NOMO-1 (cell line): ENCODE results near the gene KLF13.
A peak's percentile ranks its signal among the peaks of the same experiment; 100 is the strongest.

Experiments
- DNase-seq, 2 experiments: peaks; one replicate each; lab custom pipeline; 2025; ENCODE audit not compliant: unreplicated experiment in 2 of 2; lab: John Stamatoyannopoulos, UW

The KLF13 gene

DNA sequence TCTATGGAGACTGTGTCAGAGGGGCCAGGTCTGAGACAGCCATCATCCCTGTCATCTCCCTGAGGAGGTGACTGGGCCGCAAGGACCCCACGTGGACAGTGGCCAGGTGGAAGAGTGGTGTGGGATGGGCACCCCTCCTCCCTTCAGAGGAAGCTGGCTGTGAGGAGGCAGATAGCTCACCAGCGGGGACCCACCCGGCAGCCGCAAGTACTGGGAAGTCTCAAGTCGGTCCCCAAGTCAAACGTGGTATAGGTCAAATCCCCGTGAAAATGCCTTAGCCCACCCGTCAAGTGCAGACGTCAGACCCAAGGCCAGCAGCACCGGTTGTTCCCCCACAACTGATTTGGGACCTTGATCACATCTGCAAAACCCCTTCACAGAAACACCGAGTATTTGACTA, 12.3 kb upstream of the KLF13 start:
- no peak for DNase-seq

- no peak for DNase-seq
Measured at GRCh38 chr15:31316135-31316795, 10.4 kb upstream of the KLF13 start.

DNA sequence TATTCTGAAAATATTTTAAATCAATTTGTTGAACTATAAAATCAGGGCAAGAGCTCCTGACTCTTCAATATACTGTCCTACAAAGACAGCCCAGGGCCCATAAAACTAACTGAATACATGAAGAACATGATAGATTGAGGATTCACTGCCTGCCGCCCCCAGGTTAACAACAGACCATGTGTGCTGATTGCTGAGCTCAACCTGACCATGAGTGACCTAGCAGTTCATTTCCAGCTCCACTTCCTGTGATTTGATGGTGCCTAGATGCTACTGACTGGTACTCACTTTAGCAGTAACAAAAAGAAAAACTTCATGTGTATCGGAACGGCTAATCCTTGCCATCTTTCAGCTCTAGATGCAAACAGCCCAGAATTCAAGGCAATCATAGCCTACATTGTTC, 9.6 kb upstream of the KLF13 start:
- no peak for DNase-seq

DNA sequence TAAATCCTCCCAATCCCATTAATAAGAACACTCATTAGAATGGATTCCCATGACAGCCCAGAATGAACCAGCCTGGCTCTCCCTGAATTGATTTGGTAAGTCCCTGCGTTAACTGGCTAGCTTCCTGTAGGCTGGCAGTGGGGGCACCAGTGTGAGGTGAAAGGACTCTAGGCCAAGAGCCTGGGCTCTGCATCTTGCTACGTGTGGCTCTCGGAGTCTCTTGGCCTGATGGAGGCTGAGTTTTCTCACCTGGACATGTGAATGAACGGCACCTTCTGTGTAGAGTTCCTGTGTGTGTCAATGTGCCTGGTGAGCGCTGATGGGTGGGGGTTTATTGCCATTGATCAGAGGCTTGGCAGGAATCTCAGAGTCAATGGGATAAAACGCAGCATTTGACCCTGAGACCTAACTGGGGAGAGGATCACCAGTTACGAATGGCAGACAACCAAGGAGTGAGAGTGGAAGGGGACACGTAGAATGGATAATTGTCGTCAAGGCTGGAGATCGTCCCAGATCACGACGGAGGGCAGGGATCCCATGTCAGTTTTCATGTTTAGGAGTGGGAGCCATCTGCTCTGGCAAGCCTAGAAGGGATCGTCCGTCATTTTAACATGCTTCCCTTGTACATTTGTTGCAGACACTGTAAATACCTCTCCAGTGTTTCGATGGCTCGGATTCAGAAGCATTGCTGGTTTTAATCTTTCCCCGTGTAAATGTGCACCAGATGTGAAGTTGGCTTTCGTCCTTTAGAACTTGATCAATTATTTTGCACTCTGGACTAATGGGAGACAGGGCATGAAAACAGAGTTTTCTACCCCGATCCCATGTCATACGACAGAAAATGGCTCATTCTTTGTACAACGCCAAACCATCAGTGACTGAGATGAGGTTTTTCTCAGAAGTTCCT, 9.0 kb upstream of the KLF13 start:
- no peak for DNase-seq

GRCh38 chr15:31318429-31318828, 8.2 kb upstream of the KLF13 start:
- no peak for DNase-seq

- peak in 1 of 2 experiments; percentile 10 for DNase-seq
Measured at GRCh38 chr15:31320022-31320421, 6.6 kb upstream of the KLF13 start.

- DNase-seq: no peak
Measured at GRCh38 chr15:31321418-31321817, 5.2 kb upstream of the KLF13 start.

DNA sequence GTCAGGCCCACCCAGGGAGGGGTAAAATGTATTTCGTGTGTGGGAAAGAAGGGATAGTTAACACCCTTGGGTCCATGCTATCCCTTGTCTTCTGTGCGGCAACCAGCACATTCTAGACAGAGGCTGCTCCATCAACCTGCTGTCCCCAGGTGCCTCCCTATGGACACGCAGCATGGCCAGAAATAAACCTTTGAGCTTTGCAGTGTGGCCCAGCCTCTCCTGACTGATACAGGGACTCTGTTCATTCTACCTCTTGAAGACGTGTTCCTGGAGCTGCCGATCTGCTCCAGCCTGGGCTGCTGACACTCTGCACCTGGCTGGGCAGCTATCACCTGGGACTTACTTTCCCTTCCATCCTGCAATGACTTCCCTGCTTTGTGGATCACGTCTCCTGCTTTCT, 4.1 kb upstream of the KLF13 start:
- DNase-seq: no peak

GRCh38 chr15:31323627-31324026, 3.0 kb upstream of the KLF13 start:
- DNase-seq: no peak

DNA sequence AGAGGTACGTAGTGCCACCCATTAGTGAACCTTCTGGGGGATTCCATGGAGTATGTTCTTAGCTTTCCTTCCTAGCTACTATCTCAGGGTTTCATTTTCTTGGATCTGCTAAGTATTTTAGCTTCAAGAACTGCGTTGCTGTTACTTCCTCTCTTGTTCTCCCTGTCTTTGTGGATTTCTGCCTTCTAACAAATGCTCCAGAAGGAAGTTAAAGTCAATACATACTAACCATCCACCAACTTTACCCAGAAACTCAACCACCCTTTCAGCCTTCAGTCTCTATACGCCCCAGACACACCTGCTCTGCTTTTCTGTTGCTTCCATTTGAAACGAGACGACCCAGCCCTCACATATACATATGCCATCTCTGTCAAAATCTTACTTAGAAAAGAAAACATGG, 2.4 kb upstream of the KLF13 start:
- DNase-seq: peak in 1 of 2 experiments; percentile 36

- no peak for DNase-seq
Measured at GRCh38 chr15:31324806-31325594, 1.6 kb upstream of the KLF13 start.

DNA sequence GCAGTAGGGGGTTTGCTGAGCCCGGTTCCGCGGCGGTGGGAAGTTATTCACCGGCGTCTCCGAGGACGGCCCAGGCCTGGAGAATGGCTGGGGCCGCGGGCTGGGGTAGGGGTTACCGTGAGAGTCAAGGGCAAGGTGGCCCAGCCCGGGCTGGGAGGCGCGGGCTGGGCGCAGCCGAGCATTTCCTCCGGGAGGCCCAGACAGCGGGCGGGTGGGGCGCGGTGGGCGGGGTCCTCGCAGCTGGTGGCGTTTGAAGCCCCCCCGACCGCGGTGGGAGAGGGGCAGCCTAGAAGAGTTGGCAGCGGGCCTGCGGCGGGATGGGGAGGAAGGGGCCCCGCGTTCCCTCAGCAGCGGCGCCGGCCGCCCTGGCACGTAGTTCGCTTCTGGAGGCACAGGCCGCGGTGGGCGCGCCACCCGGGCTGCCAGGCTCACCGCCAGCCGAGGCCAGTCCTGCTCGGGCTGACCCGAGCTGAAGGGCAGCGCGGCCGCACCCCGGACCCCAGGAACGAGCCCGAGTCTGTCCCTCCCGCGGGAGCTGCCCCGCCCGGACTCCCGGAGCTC, 960 bp upstream of the KLF13 start:
- DNase-seq: peak in 1 of 2 experiments; percentile 50

GRCh38 chr15:31326875-31327668, 437 bp downstream of the KLF13 start:
- peak in 1 of 2 experiments; percentile 31 for DNase-seq

GRCh38 chr15:31327669-31328427, 1.2 kb downstream of the KLF13 start:
- peak; percentile 31 to 69 for DNase-seq

DNA sequence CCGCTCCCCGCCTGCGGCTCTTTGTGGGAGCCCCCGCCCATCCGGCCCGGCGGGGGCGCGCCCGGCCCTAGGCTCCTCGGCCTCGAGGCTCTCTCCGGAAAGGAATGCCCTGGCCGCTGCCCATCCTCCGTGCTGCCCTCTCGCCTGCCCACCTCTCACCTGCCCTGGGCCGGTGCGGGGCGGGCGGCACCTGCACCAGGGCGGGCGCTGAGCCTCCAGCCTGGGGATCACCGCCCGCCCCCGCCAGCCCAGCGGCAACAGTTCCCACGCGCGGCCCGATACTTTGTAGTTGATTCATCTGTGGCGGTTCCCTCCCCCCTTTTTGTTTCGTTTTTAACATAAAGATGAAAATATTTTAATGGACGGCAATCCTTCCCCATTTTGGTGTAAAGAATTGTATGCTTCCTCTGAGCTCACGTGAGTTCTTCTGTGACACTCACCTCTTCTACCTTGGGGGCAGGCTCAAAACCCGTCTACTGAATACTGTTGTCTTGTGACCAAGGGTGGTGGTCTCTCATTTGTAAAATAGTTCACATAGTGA, 1.9 kb downstream of the KLF13 start:
- DNase-seq: peak; percentile 47 to 62

- DNase-seq: no peak
Measured at GRCh38 chr15:31328969-31329639, 2.5 kb downstream of the KLF13 start.

- DNase-seq: no peak
Measured at GRCh38 chr15:31329640-31330010, 3.0 kb downstream of the KLF13 start.

DNA sequence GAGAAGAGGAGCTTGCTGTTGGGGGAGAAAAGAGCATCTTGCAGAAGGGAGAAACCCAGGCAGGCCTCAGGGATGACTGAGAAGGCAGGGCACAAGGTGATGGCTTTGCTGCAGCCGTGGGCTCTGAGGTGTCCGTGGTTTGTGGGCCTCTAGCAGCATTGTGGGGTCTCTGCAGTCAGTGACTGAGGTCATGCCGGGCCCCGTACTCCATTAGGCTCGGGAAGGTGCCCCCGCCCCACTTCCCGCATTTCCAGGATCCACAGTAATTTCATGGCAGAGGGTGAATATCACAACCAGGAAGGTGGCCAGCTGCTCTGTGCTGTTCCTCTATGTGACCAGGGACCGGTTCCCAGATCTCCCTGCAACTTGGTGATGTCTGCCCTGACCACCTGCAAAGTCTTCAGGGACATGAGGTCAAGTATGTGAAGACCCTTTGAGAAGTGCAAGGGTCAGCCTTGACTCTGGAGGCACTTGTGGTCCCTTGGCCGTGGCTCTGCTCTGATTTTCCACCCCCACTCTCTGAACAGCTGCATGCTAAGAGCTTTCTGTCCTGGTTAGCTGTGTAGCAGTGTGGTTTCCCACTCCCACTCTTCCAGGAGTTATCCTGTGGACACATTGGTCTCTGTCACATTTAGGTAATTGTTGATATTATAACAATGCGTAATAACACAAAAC, 3.6 kb downstream of the KLF13 start:
- no peak for DNase-seq
